ENCODE data around the gene MYO1D.
"Not testable (repeated sequence)": the region's sequence is repeated elsewhere in the genome, so short reads cannot be mapped to it uniquely, and the experiment has no call there.

The MYO1D gene

DNA sequence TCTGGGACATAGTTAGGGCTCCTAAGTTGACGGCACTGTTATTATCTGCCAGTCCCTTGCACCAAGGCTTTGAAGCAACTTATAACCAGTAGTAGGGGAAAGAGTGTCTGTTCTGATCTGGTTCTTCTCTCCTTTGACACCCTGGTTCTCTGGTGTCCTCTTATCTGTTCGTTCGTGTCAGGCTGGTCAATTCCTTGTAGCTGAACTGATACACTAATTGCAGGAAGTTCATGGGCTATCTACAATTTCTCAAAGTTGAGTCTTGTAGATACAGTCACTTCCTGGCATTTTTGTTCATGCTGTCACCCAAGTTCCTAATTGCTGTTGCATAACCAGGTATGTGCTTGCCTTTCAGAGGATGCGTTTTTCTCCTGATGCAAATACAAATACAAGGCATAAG, 17.3 kb upstream of the MYO1D start:
- DNase-seq (ENCODE audit: low read depth in 2 of 2) = no peak

DNA sequence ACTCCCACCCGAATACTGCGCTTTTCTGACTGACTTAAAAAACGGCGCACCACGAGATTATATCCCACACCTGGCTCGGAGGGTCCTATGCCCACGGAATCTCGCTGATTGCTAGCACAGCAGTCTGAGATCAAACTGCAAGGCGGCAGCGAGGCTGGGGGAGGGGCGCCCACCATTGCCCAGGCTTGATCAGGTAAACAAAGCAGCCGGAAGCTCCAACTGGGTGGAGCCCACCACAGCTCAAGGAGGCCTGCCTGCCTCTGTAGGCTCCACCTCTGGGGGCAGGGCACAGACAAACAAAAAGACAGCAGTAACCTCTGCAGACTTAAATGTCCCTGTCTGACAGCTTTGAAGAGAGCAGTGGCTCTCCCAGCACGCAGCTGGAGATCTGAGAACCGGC, 10.5 kb upstream of the MYO1D start:
- not testable (repeated sequence) for DNase-seq (ENCODE audit: low read depth in 2 of 2)

DNA sequence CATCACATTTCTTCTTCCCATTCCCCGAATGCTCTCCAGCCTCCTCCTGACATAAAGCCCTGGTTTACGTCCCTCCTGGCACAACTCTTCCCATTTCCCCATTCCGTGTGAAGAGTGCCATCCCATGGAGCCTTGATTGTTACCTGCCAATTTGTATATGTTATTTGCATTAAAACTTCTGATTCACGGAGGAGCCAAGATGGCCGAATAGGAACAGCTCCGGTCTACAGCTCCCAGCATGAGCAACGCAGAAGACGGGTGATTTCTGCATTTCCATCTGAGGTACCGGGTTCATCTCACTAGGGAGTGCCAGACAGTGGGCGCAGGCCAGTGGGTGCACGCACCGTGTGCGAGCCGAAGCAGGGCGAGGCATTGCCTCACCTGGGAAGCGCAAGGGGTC, 10.0 kb upstream of the MYO1D start:
- DNase-seq (ENCODE audit: low read depth in 2 of 2) = not testable (repeated sequence)

DNA sequence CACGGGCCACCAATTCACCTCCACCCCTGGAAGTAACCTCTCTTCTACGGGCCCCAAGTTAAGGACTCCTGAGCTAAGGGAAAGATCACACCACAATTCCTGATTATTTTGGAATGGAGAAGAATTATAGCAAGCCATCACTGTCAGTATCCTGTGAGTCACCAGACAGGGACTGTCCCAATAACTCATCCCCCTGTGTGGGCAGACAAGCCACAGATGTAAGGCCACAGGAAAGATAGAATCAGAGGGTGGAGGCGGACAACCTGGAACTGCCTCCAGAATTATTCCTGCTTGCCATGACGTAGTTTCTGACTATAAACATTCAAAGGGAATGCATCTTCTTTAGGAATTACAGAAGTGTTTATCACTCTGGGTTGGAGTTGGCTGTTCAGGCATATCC, 5.8 kb upstream of the MYO1D start:
- DNase-seq (ENCODE audit: low read depth in 2 of 2) = peak in 1 of 2 experiments; percentile 15

DNA sequence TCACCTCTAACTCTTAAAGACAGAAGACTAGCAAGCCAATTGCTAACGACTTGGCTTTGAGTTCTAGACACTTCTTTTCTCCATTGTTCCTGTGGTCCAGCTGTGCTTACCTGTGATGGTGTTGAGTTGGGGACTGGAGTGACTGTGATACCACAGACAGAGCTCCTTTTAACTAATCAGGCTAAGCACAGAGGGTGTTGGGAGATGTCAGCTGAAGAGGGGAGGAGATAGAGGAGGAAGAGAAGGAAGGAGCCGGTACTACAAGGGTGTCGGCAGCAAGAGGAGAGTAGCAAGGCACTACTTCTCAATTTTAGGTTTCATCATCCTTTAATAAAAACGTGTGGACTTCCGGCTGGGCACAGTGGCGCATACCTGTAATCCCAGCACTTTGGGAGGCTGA, 5.1 kb upstream of the MYO1D start:
- no peak for DNase-seq (ENCODE audit: low read depth in 2 of 2)

DNA sequence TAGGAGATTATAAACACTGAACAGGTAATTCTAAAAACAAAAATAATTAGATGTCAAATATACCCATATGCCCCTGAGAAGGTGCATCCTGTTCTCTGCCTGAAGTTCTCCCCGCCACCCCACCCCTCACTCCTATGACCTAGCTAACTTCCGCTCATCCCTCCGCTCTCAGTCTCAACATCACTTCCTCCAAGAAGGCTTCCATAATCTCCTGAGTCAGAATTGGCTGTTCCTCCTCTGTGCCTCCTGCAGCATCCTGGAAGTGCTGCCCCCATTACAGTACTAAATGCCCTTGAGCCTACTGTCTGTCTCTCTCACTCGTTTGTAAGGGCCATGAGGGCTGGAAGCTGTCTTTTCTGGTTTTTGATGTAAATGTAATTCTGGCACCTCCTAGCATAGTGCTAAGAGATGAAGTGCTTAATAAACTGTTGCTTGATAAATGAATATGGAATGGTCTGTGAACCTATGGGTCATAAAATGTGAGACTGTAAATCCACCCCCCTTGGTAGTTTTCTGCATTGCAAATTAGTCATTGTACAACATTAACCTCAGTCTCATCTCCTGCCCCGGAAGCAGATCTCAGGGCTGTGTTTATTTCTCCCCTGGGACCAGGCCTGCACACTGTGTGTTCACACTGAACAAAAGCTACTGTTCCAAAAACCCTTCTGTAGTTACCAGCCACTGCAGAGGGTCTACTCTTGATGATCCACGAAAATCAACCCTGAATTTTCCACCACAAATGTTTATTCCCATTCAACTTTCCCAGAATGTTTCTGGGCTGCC, 3.9 kb upstream of the MYO1D start:
- DNase-seq (ENCODE audit: low read depth in 2 of 2) = no peak

DNA sequence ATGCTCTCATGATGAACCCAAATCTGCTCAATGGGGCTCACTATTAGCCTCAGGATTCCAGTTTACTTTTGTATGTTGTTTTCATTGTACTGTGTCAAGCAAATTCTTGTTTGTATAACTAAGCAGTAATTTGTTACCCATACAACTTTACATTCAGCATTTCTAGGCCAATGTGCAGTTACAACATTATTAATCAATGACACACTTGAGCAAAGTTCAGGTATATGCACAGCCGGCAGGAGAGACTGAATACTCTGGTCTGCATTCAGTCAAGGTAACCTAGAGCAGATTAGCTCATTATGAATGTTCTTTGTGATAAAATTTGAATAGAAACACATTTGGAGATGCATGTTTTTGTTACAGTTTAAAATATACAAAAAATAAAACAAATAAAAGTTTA, 2.2 kb upstream of the MYO1D start:
- no peak for DNase-seq (ENCODE audit: low read depth in 2 of 2)

DNA sequence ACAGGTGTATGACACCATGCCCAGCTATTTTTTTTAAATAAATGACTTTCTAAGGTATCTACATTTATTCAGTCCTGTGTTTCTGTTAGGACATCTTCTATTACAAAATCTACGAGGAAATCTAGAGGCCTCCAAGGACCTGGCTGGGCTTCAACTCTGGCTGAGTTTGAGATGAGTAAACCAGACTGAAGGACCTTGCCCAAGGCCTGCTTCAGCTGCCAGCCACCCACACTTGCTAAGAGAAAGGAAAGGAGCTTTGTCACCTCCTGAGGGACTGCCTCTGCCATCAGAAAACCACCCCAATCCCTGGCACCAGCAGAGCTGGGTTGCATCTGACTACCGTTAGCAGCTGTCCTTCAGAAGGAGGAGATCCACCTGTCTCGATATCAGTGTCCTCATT, 1.3 kb upstream of the MYO1D start:
- DNase-seq (ENCODE audit: low read depth in 2 of 2) = no peak

DNA sequence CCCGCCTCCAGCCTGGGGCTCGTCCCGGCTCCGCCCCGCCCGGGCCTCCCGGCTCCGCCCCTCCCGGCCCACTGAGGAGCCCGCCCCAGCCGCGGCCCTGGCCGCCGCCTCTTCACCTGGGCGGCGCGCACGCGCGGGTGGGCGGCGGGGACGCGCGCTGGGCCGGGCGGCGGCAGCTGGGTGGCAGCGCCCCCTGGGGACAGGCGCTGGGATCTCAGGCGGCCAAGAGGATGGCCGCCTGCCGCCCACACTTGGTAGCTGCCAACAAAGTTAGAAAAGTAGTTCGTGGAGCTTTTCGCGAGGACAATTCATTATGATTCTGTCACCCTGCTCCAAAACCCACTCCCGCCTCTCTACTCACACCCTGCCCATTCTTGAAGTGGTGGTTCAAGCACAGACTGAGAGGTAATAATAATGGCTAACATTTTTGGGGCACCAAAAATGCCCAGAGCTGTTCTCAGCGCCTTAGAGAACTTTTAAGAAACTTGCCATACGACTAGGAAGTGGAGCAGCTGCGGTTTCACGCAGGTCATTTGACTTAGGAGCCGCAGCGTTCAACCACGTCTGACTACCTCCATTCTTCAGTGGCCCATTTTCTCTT, 340 bp upstream of the MYO1D start:
- peak; percentile 84 for DNase-seq (ENCODE audit: low read depth in 2 of 2)

DNA sequence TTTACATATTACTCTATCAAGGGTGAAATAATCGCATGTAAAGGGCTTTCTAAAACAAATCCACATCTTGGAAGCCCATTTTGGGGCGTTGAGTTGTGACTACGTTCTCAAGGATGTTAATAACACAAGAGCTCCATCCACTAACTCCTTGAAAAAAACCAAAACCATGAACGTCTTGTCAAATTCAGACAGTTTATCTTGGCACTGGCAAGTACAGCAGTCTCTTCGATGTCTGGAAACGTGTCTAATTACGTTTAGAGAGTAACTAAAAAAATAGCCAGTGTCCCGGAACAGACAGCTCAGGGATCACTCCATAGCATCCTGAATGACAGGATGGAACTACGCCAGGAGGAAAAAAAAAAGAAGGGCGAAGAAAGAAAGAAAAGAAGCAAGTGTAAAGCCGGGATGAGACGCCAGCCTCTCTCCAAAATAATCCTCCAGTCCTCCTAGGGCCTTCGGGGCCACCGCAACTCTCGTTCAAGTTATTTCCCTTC, 954 bp downstream of the MYO1D start:
- DNase-seq (ENCODE audit: low read depth in 2 of 2) = no peak

DNA sequence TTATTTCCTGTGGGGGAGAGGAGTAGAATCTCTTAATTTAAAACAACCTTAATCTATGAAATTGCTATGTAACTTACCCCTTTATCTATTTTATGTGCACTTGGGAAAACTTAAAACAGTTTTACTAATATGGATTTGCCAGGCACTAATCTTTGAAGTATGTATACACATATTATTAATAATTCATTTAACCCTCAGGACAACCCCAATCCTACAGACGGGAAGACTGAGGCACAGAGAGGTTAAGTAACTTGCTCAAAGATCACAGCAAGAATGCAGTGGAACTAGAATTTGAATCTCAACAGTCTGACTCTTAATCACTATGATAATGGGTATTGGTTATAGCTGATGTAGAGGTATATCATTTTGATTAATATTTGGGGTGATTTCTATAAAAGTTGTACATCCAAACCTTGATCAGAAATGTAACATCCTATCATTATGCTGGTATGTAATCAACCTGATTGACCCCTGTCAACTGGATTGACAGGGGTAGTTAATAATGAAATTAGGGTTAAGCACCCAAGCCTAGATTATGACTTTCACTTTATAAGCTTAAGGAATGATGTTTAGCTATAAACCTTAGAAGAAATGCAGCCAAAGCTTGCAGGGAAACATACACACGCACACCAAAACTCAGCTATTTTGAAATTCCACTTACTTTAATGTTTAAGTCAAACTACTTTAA, 1.6 kb downstream of the MYO1D start:
- no peak for DNase-seq (ENCODE audit: low read depth in 2 of 2)

DNA sequence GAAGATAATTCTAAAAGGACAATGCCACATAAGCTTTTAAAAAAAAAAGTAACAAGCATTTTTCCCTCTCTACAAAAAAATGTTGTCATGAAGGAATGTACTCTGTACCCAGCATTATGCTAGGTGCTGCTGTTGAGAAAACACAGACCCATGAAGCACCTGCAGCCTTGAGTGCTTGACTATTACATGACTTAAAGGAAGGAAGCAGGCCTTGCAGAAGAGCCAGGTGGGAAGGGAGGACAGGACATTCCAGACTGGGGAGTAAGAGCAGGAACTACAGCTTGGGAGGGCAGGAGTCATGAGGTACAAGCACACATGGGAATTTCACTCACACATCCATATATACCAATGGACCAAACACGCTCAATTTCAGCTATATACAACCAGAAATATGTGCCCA, 3.8 kb downstream of the MYO1D start:
- DNase-seq (ENCODE audit: low read depth in 2 of 2) = no peak

DNA sequence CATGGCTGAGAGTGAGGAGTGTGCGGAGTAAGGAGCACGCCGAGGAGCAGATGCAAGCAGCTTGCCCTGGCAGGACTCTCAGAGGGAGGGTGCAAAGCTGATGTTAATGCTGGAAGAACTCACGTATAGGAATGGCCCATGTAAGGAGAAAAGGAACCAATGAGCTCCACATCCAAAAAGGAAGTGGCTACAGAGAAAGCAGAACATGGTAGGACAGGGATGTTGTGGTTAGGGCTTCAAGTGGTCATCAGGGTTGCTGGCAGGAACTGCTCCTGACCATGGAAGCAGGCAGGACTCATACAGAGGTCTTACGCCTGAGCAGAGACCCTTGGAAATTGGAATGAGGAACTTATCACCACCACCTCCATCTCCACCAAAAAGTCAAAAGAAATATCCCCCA, 5.2 kb downstream of the MYO1D start:
- no peak for DNase-seq (ENCODE audit: low read depth in 2 of 2)

DNA sequence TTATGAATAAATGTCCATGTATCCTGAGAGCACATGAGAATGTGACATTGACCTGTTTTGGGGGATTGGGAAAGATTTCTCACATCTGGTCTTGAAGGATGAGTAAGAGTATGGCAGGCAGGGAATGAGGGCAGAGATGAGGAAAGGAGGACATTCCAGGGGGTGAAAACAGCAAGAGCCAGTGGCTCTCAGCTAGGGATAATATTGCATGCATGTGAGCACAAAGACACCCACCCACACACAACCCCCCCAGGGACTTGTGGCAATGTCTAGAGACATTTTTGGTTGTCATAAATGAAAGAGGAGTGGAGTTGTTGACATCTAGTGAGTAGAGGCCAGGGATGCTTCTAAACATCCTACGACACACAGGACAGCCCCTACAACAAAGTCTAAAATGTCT, 6.0 kb downstream of the MYO1D start:
- no peak for DNase-seq (ENCODE audit: low read depth in 2 of 2)

DNA sequence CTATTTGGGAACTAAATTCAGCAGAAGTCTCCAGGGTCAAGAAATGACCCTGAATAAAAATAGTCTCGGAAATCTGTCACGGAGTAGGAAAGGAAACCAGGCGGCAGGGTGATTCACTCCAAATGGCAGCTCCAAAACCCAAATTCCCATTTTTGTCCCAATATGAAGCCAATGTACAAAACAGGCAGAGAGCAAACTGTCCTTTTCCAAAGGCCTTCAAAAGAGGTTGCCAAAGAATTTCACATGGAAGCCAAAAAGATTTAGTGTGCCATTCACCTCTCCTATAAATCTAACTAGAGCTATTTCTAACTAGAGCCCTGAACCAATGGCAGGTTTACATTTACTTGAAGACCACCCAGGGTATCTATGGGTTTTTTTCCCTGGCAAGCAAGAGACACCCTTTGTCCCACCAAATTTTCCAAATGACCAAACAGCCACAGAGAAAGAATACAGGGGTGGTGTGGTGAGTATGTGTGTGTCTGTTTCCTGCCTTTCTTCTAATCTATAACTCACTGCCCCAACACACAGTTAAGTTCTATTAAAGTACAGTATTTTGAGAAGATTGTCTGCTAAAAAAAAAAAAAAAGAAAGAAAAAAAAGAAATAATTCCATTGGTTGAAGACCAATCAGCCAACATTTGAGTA, 6.8 kb downstream of the MYO1D start:
- no peak for DNase-seq (ENCODE audit: low read depth in 2 of 2)

DNA sequence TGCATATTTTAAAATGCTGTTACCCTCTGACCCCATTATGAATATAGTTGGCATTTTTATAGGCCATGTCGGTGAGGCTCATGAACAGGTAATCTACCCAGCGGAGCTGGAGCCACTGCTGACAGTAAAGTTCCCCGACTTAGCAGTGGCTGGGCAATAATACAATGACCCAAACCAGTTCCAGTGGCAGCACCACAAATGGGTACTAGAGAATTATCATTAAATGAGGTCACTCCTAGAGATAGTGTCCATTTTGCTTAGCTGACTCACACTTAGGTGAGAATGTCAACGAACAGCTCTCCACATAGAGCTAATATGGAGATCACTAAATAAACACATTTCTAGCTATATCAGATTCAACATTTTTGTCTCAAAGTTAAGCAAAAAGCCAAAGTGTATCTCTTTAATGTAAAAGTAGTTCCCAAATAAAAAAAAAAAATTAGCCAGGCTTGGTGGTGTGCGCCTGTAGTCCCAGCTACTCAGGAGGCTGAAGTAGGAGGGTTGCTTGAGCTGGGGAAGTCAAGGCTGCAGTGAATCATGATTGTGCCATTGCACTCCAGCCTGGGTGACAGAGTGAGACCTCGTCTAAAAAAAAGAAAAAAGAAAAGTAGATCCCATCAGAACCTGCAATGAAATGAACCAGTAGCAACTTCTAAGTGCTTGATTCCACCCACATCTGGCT, 7.4 kb downstream of the MYO1D start:
- DNase-seq (ENCODE audit: low read depth in 2 of 2) = no peak

DNA sequence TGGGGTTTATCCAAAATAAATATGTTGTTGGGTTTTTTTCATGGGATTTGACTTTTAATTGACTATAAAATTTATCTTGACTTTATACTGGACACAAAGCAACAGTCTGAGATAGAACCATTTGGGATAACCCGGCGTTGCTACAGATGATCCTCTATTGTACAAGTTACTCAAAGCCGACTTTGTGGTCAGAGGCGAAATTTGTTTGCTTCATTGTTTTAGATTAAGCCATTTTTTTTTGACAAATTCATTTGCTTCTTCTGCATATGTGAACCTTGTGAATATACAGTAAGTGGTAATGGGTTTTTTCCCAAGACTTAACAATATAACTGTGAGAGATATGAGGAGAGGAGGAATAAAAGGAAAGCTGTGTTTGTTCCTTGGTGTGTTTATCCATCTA, 11.8 kb downstream of the MYO1D start:
- DNase-seq (ENCODE audit: low read depth in 2 of 2) = no peak

DNA sequence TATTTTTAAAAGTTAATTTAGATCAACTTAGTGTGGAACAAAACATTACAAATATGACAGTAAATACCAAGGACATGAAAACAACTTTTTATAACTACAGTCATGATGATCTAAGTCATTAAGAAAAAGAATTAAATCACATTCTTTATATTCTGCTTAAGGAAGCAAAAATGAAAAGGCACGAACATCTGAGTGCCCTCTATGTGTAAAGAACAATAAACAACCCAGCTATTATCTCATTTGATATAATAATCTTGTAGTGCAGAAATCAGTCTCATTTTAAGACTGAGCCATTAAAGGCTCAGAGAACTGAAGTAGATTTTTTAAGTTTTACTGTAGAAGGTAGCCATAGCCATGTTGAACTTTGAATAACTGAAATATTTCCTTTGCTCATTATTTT, 13.4 kb downstream of the MYO1D start:
- no peak for DNase-seq (ENCODE audit: low read depth in 2 of 2)

DNA sequence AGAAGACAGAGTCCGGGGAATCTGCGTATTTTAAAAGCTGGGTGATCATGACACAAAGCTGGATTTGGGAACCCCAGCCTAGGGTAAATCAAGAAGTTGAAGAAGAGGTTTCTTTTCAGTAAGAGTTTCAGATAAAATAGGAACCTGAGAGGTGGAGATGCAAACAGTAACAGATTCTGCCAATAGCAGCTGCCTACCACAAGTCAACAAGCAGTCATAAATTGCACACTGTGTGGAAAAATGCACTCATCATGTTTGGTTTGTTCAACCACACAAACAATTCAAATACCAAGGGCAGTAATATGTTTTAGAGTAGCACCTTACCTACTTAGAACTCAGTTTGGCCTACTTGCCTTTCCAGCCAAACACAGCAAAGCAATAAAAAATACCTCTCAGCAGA, 14.0 kb downstream of the MYO1D start:
- no peak for DNase-seq (ENCODE audit: low read depth in 2 of 2)

DNA sequence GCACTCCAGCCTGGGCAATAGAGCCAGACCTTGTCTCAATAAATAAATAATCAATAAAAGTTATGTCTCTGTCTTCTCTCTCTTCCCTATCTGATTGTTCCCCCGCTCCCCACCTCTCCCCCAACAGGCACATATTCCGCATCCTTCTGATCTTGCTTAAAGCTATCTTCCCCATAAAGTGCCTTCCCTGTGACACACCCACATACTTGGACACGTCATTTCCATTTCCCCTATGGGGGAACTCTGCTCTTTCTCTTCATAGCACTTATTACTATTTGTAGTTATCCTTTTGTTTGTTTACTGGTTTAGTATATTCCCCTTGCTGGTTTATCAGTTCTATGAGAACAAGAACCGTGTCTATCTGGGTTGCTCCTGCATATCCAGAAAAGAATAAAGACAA, 14.9 kb downstream of the MYO1D start:
- DNase-seq (ENCODE audit: low read depth in 2 of 2) = no peak

DNA sequence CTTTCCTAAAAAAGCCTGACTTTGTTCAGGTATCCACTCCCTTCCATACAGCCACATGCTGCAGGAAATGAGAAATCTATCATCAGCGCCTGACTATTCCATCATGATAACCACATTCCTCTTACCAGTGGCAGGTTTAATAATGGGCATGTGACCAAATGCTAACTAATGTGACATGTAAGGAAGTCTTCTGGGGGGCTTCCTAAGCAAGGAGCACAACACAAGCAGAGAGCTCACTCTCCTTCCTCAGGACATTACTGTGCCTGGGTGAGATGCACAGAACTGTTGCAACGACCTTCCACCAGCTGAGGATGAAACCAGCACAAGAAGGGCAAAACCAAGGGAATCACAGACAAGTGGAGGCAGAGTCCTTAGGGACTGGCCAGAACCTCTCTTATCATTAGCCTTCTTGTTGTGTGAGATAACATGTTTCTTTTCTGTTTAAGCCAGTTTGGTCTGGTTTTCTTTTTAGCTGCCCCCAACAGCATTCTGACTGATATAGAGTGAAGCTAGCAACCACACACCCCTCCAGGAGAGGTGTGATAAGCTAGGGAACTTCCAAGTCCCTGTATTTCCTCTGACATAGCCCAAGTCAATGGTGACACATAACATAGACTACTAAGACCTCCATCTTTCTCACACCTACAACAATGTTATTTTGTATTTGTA, 16.9 kb downstream of the MYO1D start:
- DNase-seq (ENCODE audit: low read depth in 2 of 2) = no peak

All from stimulated activated CD4-positive, alpha-beta T cell treated with anti-CD3 and anti-CD28 coated beads, Interleukin-12 subunit alpha, Interleukin-12 subunit beta, amount 100 ng/mL, for 24 hours (primary cell).